Peyer's patch (tissue), 4 donors: Measurements from ENCODE around the gene LMBR1.

Experiments used
- CTCF ChIP-seq, 6 experiments: fragments of 450-650 bp in 4 of 6; fragments of 200-600 bp in 2 of 6; sonication (generic) in 1 of 6; IDR thresholded peaks; one replicate each; pipeline ENCODE4 v1.5.1; 2017 to 2019; ENCODE audit warnings: antibody characterized with exemption in 6 of 6, mild to moderate bottlenecking in 3 of 6, moderate library complexity in 1 of 6
- POLR2A ChIP-seq, 2 donors: fragments of 450-650 bp; IDR thresholded peaks; one replicate each; pipeline ENCODE4 v1.5.1; 2017; ENCODE audit warnings: antibody characterized with exemption in 2 of 2, mild to moderate bottlenecking in 2 of 2, moderate library complexity in 2 of 2

DNA sequence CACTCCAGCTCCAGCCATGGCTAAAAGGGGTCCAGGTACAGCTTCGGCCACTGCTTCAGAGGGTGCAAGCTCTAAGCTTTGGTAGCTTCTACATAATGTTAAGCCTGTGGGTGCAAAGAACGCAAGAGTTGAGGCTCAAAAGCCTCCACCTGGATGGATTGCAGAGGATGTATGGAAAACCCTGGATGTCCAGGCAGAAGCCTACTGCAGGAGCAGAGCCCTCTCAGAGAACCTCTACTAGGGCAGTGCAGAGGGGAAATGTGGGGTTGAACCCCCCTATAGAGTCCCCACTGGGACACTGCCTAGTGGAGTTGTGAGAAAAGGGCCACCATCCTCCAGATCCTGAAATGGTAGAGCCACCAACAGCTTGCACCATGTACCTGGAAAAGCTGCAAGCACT lies 263.1 kb downstream of the LMBR1 start:
- TF ChIP-seq POLR2A (IDR thresholded peaks at IDR 0.05), result no peak
- no peak for TF ChIP-seq CTCF (IDR thresholded peaks at IDR 0.05)
